BE2C (cell line): Measurements from ENCODE around the gene SPRR2G.
"Not testable (repeated sequence)": the region's sequence is repeated elsewhere in the genome, so short reads cannot be mapped to it uniquely, and the experiment has no call there.

Experiments used
- DNase-seq: peaks from one replicate; pipeline ENCODE4 v3.0.0-alpha.2; 2020
- H3K27me3 ChIP-seq: fragments of 250-450 bp; sonication (Bioruptor Pico); 2 replicates; pipeline ENCODE4 v1.5.1; 2020; ENCODE audit warnings: mild to moderate bottlenecking
- H3K36me3 ChIP-seq: fragments of 250-450 bp; sonication (Bioruptor Pico); 2 replicates; pipeline ENCODE4 v1.5.1; 2020; ENCODE audit warnings: mild to moderate bottlenecking
- H3K4me1 ChIP-seq: fragments of 250-450 bp; sonication (Bioruptor Pico); 2 replicates; pipeline ENCODE4 v1.5.1; 2020
- H3K4me3 ChIP-seq: 2 replicates; pipeline ENCODE4 v1.5.1; 2011; ENCODE audit warnings: low read depth, low read length
- H3K9me3 ChIP-seq: fragments of 250-450 bp; sonication (Bioruptor Pico); 2 replicates; pipeline ENCODE4 v1.5.1; 2020
- TF ChIP-seq, protein P1 (sequence below): IDR thresholded peaks from 2 replicates; pipeline ENCODE4 v1.5.1; 2012; ENCODE audit warnings: mild to moderate bottlenecking, low read depth, low read length

Gene SPRR2G

GRCh38 chr1:153141377-153141776, 9.3 kb downstream of the SPRR2G start:
- H3K36me3 ChIP-seq: no peaks in the 10 kb centered on the region
- no peaks in the 10 kb centered on the region for H3K4me1 ChIP-seq
- no peaks in the 10 kb centered on the region; the same call in none of the 2 replicates for H3K27me3 ChIP-seq
- no peak for DNase-seq
- no peaks in the 10 kb centered on the region for H3K9me3 ChIP-seq
- no peak overlapping the region for H3K4me3 ChIP-seq
- TF ChIP-seq, protein P1, sequence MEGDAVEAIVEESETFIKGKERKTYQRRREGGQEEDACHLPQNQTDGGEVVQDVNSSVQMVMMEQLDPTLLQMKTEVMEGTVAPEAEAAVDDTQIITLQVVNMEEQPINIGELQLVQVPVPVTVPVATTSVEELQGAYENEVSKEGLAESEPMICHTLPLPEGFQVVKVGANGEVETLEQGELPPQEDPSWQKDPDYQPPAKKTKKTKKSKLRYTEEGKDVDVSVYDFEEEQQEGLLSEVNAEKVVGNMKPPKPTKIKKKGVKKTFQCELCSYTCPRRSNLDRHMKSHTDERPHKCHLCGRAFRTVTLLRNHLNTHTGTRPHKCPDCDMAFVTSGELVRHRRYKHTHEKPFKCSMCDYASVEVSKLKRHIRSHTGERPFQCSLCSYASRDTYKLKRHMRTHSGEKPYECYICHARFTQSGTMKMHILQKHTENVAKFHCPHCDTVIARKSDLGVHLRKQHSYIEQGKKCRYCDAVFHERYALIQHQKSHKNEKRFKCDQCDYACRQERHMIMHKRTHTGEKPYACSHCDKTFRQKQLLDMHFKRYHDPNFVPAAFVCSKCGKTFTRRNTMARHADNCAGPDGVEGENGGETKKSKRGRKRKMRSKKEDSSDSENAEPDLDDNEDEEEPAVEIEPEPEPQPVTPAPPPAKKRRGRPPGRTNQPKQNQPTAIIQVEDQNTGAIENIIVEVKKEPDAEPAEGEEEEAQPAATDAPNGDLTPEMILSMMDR: no peak

DNA sequence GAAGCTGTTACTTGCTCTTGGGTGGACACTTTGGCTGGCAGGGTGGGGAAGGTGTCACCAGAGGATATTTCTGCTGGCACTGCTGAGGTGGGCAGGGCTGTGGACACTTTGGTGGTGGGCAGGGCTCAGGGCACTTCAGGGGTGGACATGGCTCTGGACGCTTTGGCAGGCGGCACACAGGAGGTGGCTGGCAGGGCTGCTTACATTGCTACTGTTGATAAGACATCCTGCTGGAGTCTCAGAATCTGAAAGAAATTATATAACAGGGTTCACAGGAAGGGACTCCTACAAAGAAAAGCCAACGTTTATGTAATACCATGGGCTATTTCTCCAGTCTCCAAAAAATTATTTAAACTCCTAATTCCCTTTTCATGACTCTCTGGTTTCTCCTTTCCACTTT, 10.2 kb downstream of the SPRR2G start:
- Histone ChIP-seq H3K4me3 (no peak overlapping the region), H3K36me3 (no peaks in the 10 kb centered on the region), H3K4me1 (no peaks in the 10 kb centered on the region), H3K27me3 (no peaks in the 10 kb centered on the region; the same call in 1 of the 2 replicates), H3K9me3 (no peaks in the 10 kb centered on the region)
- TF ChIP-seq, protein P1: no peak
- DNase-seq: no peak

GRCh38 chr1:153133743-153134142, 16.9 kb downstream of the SPRR2G start:
- peaks cover 4% of the 10 kb centered on the region; the same call in 1 of the 2 replicates for H3K27me3 ChIP-seq
- H3K4me1 ChIP-seq: no peaks in the 10 kb centered on the region
- H3K9me3 ChIP-seq: no peaks in the 10 kb centered on the region
- DNase-seq: no peak
- TF ChIP-seq, protein P1: no peak
- H3K36me3 ChIP-seq: no peaks in the 10 kb centered on the region
- no peak overlapping the region for H3K4me3 ChIP-seq

DNA sequence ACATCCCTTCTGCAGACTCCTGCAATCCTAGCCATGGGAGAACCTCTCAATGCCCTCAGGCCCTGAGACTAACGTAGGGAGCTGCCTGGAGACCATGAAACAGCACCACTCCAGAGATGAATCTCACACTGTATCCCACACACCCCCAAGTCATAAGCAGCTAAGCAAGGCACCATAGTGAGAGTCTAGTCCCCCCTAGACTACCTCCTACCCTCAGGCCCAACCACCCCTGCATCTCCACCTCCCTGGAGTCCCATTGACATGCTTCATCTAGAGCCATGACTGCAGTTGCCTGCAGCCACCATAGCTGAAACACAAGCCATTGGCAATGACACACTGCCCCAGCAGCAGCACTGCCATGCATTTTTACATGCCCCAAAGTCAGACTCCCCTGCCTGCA, 17.4 kb downstream of the SPRR2G start:
- TF ChIP-seq, protein P1: no peak
- DNase-seq: no peak
- no peaks in the 10 kb centered on the region for H3K9me3 ChIP-seq
- H3K36me3 ChIP-seq: no peaks in the 10 kb centered on the region
- peaks cover 4% of the 10 kb centered on the region; the same call in 1 of the 2 replicates for H3K27me3 ChIP-seq
- H3K4me3 ChIP-seq: no peak overlapping the region
- no peaks in the 10 kb centered on the region for H3K4me1 ChIP-seq

GRCh38 chr1:153128688-153129087, 22.0 kb downstream of the SPRR2G start:
- not testable (repeated sequence) for H3K4me3 ChIP-seq

DNA sequence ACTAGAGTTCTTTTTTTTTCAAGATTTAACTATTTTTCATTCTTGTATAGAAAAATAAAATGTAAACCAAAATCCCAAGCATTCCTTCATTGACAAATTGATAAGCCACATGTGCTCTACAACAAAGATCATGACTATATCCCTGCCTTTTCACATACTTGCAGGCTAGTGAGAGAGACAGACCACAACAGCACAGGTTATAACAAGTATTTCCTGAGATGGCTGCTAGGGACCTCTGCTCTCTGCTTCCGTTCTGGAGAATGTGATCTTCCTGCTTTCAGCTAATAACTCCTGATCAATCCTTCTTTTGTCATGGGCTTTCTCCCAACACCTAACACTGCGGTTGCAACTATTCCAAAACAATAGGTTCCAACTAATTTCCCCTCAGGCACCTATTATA, 23.4 kb downstream of the SPRR2G start:
- no peaks in the 10 kb centered on the region for H3K36me3 ChIP-seq
- TF ChIP-seq, protein P1: no peak
- H3K27me3 ChIP-seq: 0 out of 2 replicates have a peak, but pooled peaks cover 4% of the 10 kb centered on the region
- H3K4me3 ChIP-seq: no peak overlapping the region
- DNase-seq: no peak
- no peaks in the 10 kb centered on the region for H3K4me1 ChIP-seq
- no peaks in the 10 kb centered on the region for H3K9me3 ChIP-seq

More at GRCh38 chr1:153128688-153129087, 22.0 kb downstream of the SPRR2G start:
- H3K9me3 ChIP-seq, H3K27me3 ChIP-seq, H3K36me3 ChIP-seq, DNase-seq, H3K4me1 ChIP-seq: not testable (repeated sequence)

DNA sequence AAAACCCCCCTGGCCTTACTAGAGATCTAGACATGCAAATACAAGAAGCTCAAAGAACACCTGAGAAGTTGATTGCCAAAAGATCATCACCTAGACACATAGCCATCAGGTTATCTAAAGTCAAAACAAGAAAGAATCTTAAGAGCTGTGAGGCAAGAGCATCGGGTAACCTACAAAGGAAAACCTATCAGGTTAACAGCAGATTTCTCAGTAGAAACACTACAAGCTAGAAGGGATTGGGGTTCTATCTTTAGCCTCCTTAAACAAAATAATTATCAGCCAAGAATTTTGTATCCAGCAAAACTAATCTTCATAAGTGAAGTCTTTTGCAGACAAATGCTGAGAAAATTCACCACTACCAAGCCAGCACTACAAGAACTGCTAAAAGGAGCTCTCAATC, 25.2 kb downstream of the SPRR2G start:
- H3K9me3 ChIP-seq: no peaks in the 10 kb centered on the region
- no peak overlapping the region for H3K4me3 ChIP-seq
- TF ChIP-seq, protein P1: no peak
- H3K4me1 ChIP-seq: no peaks in the 10 kb centered on the region
- no peaks in the 10 kb centered on the region for H3K36me3 ChIP-seq
- H3K27me3 ChIP-seq: peaks cover 4% of the 10 kb centered on the region; the same call in 1 of the 2 replicates
- DNase-seq: no peak

DNA sequence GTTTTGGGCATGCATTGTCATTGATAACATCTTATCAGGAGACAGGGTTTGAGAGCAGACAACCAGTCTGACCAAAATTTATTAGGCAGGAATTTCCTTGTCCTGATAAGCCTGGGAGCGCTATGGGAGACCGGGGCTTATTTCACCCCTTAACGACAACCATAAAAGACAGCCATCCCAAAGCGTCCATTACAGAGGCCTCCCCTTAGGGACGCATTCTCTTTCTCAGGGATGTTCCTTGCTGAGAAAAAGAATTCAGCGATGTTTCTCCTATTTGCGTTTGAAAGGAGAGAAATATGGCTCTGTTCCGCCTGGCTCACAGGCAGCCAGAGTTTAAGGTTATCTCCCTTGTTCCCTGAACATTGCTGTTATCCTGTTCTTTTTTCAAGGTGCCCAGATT, 26.9 kb downstream of the SPRR2G start:
- H3K27me3 ChIP-seq, H3K4me1 ChIP-seq, H3K36me3 ChIP-seq, H3K9me3 ChIP-seq, DNase-seq, H3K4me3 ChIP-seq: not testable (repeated sequence)
